Measurements from ENCODE around the gene KIR3DL2.
"Not testable (repeated sequence)": the region's sequence is repeated elsewhere in the genome, so short reads cannot be mapped to it uniquely, and the experiment has no call there.

Gene KIR3DL2

GRCh38 chr19:54894106-54894505 is 43.9 kb downstream of the KIR3DL2 start:
- H3K9ac ChIP-seq (ENCODE audit: low read length); H2BK15ac ChIP-seq (ENCODE audit: low read depth, poor library complexity, severe bottlenecking); H3K4ac ChIP-seq (ENCODE audit: low read depth in 1 of 2, low read length in 2 of 2); H3K36me3 ChIP-seq (ENCODE audit: control insufficient read depth in 1 of 2, insufficient read depth in 2 of 2, low read depth in 1 of 2, low read length in 2 of 2); H3K23ac ChIP-seq (ENCODE audit: low read length in 2 of 2); H2BK120ac ChIP-seq (ENCODE audit: low read depth, low read length); H3K4me1 ChIP-seq (ENCODE audit: control insufficient read depth, insufficient read depth, low read depth, low read length); DNase-seq; H3K9me3 ChIP-seq (ENCODE audit: control insufficient read depth, low read length); H3K27me3 ChIP-seq (ENCODE audit: control insufficient read depth in 1 of 2, insufficient read depth in 1 of 2, low read length in 2 of 2); H2BK5ac ChIP-seq (ENCODE audit: low read depth, low read length, poor library complexity, severe bottlenecking); H2AFZ ChIP-seq (ENCODE audit: low read depth, low read length); H4K8ac ChIP-seq (ENCODE audit: low read length); H3K79me1 ChIP-seq (replicated peaks; ENCODE audit: low read length, poor library complexity, severe bottlenecking); H3K27ac ChIP-seq (ENCODE audit: low read length, poor library complexity, severe bottlenecking); H3K4me2 ChIP-seq (ENCODE audit: low read length, poor library complexity, severe bottlenecking); H3K14ac ChIP-seq (ENCODE audit: low read length in 2 of 2); H2BK12ac ChIP-seq (ENCODE audit: low read length in 2 of 2); H4K91ac ChIP-seq (ENCODE audit: low read length); H3K18ac ChIP-seq (ENCODE audit: low read depth in 1 of 2, low read length in 2 of 2); H2AK5ac ChIP-seq (ENCODE audit: low read length, severe bottlenecking); H3K4me3 ChIP-seq (ENCODE audit: insufficient read depth in 1 of 2, low read depth in 1 of 2, low read length in 2 of 2): not testable (repeated sequence)
- WGBS: 54% methylated on average over 16 of the region's 16 CpGs

- Histone ChIP-seq H2BK5ac (ENCODE audit: low read depth, low read length, poor library complexity, severe bottlenecking) (no peak overlapping the region), H3K36me3 (ENCODE audit: control insufficient read depth in 1 of 2, insufficient read depth in 2 of 2, low read depth in 1 of 2, low read length in 2 of 2) (no peaks in the 10 kb centered on the region), H4K8ac (ENCODE audit: low read length) (no peak overlapping the region), H3K9me3 (ENCODE audit: control insufficient read depth, low read length) (no peaks in the 10 kb centered on the region), H3K23ac (ENCODE audit: low read length in 2 of 2) (no peak overlapping the region), H3K18ac (ENCODE audit: low read depth in 1 of 2, low read length in 2 of 2) (no peak overlapping the region), H3K4me3 (ENCODE audit: insufficient read depth in 1 of 2, low read depth in 1 of 2, low read length in 2 of 2) (no peak overlapping the region), H3K27ac (ENCODE audit: low read length, poor library complexity, severe bottlenecking) (no peak overlapping the region), H2BK15ac (ENCODE audit: low read depth, poor library complexity, severe bottlenecking) (no peak overlapping the region), H3K4ac (ENCODE audit: low read depth in 1 of 2, low read length in 2 of 2) (no peak overlapping the region), H2BK120ac (ENCODE audit: low read depth, low read length) (no peak overlapping the region), H3K14ac (ENCODE audit: low read length in 2 of 2) (no peak overlapping the region), H2AK5ac (ENCODE audit: low read length, severe bottlenecking) (no peak overlapping the region), H4K91ac (ENCODE audit: low read length) (no peak overlapping the region), H3K9ac (ENCODE audit: low read length) (no peak overlapping the region), H2AFZ (ENCODE audit: low read depth, low read length) (no peak overlapping the region), H3K27me3 (ENCODE audit: control insufficient read depth in 1 of 2, insufficient read depth in 1 of 2, low read length in 2 of 2) (no peaks in the 10 kb centered on the region), H3K4me2 (ENCODE audit: low read length, poor library complexity, severe bottlenecking) (no peak overlapping the region), H3K79me1 (replicated peaks; ENCODE audit: low read length, poor library complexity, severe bottlenecking) (no peaks in the 10 kb centered on the region), H3K4me1 (ENCODE audit: control insufficient read depth, insufficient read depth, low read depth, low read length) (no peaks in the 10 kb centered on the region), H2BK12ac (ENCODE audit: low read length in 2 of 2) (no peak overlapping the region)
- WGBS: 60% methylated on average over 2 of the region's 2 CpGs
- DNase-seq: no peak
These were observed 45.8 kb downstream of the KIR3DL2 start for GRCh38 chr19:54896036-54896435.

DNA sequence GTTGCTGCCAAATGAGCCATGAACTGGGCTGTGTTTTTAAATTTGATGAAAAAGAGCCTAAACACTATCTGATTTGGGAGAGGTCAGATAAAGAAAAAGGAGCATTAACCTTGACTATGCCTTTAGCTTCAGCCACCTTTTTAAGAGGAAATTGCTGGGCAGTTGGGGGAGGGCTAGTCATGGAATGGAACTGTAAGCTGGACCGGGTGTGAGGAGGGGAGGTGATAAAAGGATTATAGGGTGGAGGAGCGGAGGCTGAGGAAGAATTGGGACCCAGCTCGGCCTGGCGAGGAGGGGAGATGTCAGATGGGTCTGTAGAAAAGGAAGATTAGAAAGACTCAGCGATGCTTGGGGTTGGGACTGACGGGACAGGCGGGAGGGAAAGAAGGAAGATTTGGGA is 48.4 kb downstream of the KIR3DL2 start:
- H3K36me3 ChIP-seq (ENCODE audit: control insufficient read depth in 1 of 2, insufficient read depth in 2 of 2, low read depth in 1 of 2, low read length in 2 of 2); H2BK15ac ChIP-seq (ENCODE audit: low read depth, poor library complexity, severe bottlenecking); H3K27me3 ChIP-seq (ENCODE audit: control insufficient read depth in 1 of 2, insufficient read depth in 1 of 2, low read length in 2 of 2); H4K8ac ChIP-seq (ENCODE audit: low read length); H3K27ac ChIP-seq (ENCODE audit: low read length, poor library complexity, severe bottlenecking); H2BK12ac ChIP-seq (ENCODE audit: low read length in 2 of 2); H2BK120ac ChIP-seq (ENCODE audit: low read depth, low read length); H2BK5ac ChIP-seq (ENCODE audit: low read depth, low read length, poor library complexity, severe bottlenecking); H2AK5ac ChIP-seq (ENCODE audit: low read length, severe bottlenecking); H2AFZ ChIP-seq (ENCODE audit: low read depth, low read length); H3K4me2 ChIP-seq (ENCODE audit: low read length, poor library complexity, severe bottlenecking); H3K9me3 ChIP-seq (ENCODE audit: control insufficient read depth, low read length); H3K4me1 ChIP-seq (ENCODE audit: control insufficient read depth, insufficient read depth, low read depth, low read length); H3K4ac ChIP-seq (ENCODE audit: low read depth in 1 of 2, low read length in 2 of 2); H3K9ac ChIP-seq (ENCODE audit: low read length); H3K4me3 ChIP-seq (ENCODE audit: insufficient read depth in 1 of 2, low read depth in 1 of 2, low read length in 2 of 2); H4K91ac ChIP-seq (ENCODE audit: low read length); H3K23ac ChIP-seq (ENCODE audit: low read length in 2 of 2); DNase-seq; H3K79me1 ChIP-seq (replicated peaks; ENCODE audit: low read length, poor library complexity, severe bottlenecking); H3K14ac ChIP-seq (ENCODE audit: low read length in 2 of 2); H3K18ac ChIP-seq (ENCODE audit: low read depth in 1 of 2, low read length in 2 of 2): not testable (repeated sequence)
- 32% methylated on average over 7 of the region's 7 CpGs for WGBS

- not testable (repeated sequence) for H3K4ac ChIP-seq (ENCODE audit: low read depth in 1 of 2, low read length in 2 of 2)
These were observed 49.4 kb downstream of the KIR3DL2 start for GRCh38 chr19:54899646-54900045.

More at GRCh38 chr19:54899646-54900045, 49.4 kb downstream of the KIR3DL2 start:
- not testable (repeated sequence) for H2BK15ac ChIP-seq (ENCODE audit: low read depth, poor library complexity, severe bottlenecking); H2BK12ac ChIP-seq (ENCODE audit: low read length in 2 of 2); H4K8ac ChIP-seq (ENCODE audit: low read length); H2AK5ac ChIP-seq (ENCODE audit: low read length, severe bottlenecking); H4K91ac ChIP-seq (ENCODE audit: low read length); H3K9ac ChIP-seq (ENCODE audit: low read length); H3K23ac ChIP-seq (ENCODE audit: low read length in 2 of 2); H3K4me2 ChIP-seq (ENCODE audit: low read length, poor library complexity, severe bottlenecking); H2BK120ac ChIP-seq (ENCODE audit: low read depth, low read length); H2AFZ ChIP-seq (ENCODE audit: low read depth, low read length); H3K9me3 ChIP-seq (ENCODE audit: control insufficient read depth, low read length); H3K4me1 ChIP-seq (ENCODE audit: control insufficient read depth, insufficient read depth, low read depth, low read length); H3K4me3 ChIP-seq (ENCODE audit: insufficient read depth in 1 of 2, low read depth in 1 of 2, low read length in 2 of 2); H2BK5ac ChIP-seq (ENCODE audit: low read depth, low read length, poor library complexity, severe bottlenecking); DNase-seq; H3K27ac ChIP-seq (ENCODE audit: low read length, poor library complexity, severe bottlenecking); H3K36me3 ChIP-seq (ENCODE audit: control insufficient read depth in 1 of 2, insufficient read depth in 2 of 2, low read depth in 1 of 2, low read length in 2 of 2); H3K14ac ChIP-seq (ENCODE audit: low read length in 2 of 2); H3K18ac ChIP-seq (ENCODE audit: low read depth in 1 of 2, low read length in 2 of 2); H3K79me1 ChIP-seq (replicated peaks; ENCODE audit: low read length, poor library complexity, severe bottlenecking); H3K27me3 ChIP-seq (ENCODE audit: control insufficient read depth in 1 of 2, insufficient read depth in 1 of 2, low read length in 2 of 2)
- 83% methylated on average over 9 of the region's 9 CpGs for WGBS

All from mesenchymal stem cell (in vitro differentiated cells and primary cell).